Progenitor cell of endocrine pancreas (in vitro differentiated cells): ENCODE results near the gene RPL13. TPM values are rescaled to one million over a fixed set of nuclear protein-coding genes. Genes with fewer than 3 reads are reported as not detected.

Experiments
- DNase-seq: peaks from one replicate; pipeline ENCODE4 v3.0.0; 2021; ENCODE audit warnings: low spot score; ENCODE audit not compliant: unreplicated experiment
- H3K27ac Mint-ChIP-seq: 2 replicates; pipeline ENCODE4 v1.8.0; 2021; ENCODE audit warnings: mild to moderate bottlenecking, moderate library complexity, mixed read lengths
- H3K27me3 Mint-ChIP-seq: 2 replicates; pipeline ENCODE4 v1.8.0; 2021; ENCODE audit warnings: mixed read lengths
- H3K36me3 Mint-ChIP-seq: 2 replicates; pipeline ENCODE4 v1.8.0; 2022; ENCODE audit warnings: mixed read lengths; ENCODE audit not compliant: insufficient read depth
- H3K4me1 Mint-ChIP-seq: 2 replicates; pipeline ENCODE4 v1.8.0; 2021; ENCODE audit warnings: low read depth, mixed read lengths
- H3K4me3 Mint-ChIP-seq: 2 replicates; pipeline ENCODE4 v1.8.0; 2021; ENCODE audit warnings: low read depth, mild to moderate bottlenecking, moderate library complexity, mixed read lengths
- H3K9me3 Mint-ChIP-seq: 2 replicates; pipeline ENCODE4 v1.8.0; 2021; ENCODE audit warnings: low read depth, mixed read lengths
- total RNA-seq: library from RNA; stranded (reverse); gene quantifications from 2 replicates; pipeline ENCODE4 v1.2.1, GENCODE V29; 2021
- TF ChIP-seq, protein P1 (sequence below): fragments of 200-600 bp; sonication (generic); IDR thresholded peaks from one replicate; pipeline ENCODE4 v1.5.0; 2021; ENCODE audit warnings: antibody characterized with exemption, mild to moderate bottlenecking; ENCODE audit not compliant: unreplicated experiment

Gene RPL13
- total RNA-seq, 1 donor from 2014 or later, result 1,643 TPM

DNA sequence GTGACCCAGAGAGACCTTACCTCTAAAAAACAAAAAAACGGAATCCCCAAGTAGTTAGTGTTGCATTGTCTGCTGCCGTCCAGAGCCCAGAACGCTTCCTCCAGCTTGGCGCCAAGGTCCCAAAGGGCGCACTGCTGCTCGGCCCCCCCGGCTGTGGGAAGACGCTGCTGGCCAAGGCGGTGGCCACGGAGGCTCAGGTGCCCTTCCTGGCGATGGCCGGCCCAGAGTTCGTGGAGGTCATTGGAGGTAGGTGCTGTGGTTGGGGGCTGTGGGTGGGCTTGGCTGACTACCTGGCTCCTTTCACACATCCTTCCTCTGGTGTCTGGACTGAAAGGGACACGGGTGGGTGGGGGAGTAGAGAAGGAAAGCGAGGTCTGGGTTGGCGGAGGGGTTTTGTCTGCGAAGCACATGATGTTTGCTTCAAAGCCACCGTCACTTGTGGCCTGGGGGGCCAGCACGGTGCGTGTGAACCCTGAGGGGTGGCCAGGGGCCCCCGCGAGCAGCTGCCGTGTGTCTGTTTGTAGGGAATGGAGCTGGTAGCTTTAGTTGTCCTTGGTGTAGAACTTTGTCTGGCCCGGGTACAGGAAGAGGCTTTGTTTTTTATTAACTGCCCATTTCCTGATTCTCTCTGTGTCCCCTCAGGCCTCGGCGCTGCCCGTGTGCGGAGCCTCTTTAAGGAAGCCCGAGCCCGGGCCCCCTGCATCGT is 28.5 kb upstream of the RPL13 start:
- Mint-ChIP-seq H3K4me1 (no peaks in the 10 kb centered on the region), H3K9me3 (no peaks in the 10 kb centered on the region), H3K27me3 (no peaks in the 10 kb centered on the region), H3K4me3 (no peak overlapping the region), H3K36me3 (peaks cover 28% of the 10 kb centered on the region), H3K27ac (no peak overlapping the region)
- TF ChIP-seq, protein P1, sequence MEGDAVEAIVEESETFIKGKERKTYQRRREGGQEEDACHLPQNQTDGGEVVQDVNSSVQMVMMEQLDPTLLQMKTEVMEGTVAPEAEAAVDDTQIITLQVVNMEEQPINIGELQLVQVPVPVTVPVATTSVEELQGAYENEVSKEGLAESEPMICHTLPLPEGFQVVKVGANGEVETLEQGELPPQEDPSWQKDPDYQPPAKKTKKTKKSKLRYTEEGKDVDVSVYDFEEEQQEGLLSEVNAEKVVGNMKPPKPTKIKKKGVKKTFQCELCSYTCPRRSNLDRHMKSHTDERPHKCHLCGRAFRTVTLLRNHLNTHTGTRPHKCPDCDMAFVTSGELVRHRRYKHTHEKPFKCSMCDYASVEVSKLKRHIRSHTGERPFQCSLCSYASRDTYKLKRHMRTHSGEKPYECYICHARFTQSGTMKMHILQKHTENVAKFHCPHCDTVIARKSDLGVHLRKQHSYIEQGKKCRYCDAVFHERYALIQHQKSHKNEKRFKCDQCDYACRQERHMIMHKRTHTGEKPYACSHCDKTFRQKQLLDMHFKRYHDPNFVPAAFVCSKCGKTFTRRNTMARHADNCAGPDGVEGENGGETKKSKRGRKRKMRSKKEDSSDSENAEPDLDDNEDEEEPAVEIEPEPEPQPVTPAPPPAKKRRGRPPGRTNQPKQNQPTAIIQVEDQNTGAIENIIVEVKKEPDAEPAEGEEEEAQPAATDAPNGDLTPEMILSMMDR, result no peak
- no peak for DNase-seq

DNA sequence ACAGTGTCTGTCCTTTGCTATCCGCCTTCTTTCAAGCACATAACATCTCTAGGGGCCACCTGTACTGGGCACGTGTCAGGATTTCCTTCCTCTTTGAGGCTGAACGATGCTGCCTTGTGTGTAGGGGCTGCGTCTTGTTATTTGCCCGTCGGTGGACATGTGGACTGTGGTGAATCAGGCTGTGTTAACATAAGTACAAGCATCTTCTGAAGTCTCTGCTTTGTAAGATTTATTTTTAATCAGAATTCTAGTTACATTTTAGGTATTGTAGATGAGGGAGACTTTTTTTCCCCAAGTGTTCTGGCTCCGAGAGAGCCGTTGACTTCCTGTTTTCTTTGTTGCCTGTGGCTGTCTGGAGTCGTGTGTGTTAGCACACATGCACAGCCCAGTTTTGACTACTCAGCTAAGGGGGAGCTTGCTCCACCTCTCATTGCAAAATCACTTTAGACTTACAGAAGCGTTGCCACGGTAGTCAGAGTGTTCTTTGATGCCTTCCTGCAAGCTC is 26.2 kb upstream of the RPL13 start:
- no peaks in the 10 kb centered on the region for H3K4me1 Mint-ChIP-seq
- no peaks in the 10 kb centered on the region for H3K27me3 Mint-ChIP-seq
- no peak overlapping the region for H3K4me3 Mint-ChIP-seq
- H3K36me3 Mint-ChIP-seq, result peaks cover 22% of the 10 kb centered on the region
- TF ChIP-seq, protein P1, result no peak
- no peak for DNase-seq
- H3K27ac Mint-ChIP-seq, result peak overlapping the region; percentile 42
- H3K9me3 Mint-ChIP-seq, result no peaks in the 10 kb centered on the region

DNA sequence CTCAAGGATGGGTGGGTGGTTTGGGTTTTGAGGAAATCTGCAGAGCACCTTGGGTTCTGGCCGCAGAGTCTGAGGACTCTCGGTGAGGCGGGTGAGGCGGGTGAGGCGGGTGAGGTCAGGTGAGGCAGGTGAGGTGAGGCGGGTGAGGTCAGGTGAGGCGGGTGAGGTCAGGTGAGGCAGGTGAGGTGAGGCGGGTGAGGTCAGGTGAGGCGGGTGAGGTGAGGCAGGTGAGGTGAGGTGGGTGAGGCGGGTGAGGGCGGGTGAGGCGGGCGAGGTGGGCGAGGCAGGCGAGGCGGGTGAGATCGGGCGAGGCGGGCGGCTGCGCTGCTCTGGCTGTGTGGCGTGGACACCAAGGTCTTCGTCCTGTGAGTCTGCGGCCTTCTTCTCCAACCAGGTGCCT is 24.1 kb upstream of the RPL13 start:
- TF ChIP-seq, protein P1, result no peak
- Mint-ChIP-seq H3K4me1 (no peaks in the 10 kb centered on the region), H3K9me3 (no peaks in the 10 kb centered on the region), H3K27ac (no peak overlapping the region), H3K36me3 (peaks cover 23% of the 10 kb centered on the region), H3K4me3 (no peak overlapping the region), H3K27me3 (no peaks in the 10 kb centered on the region)
- DNase-seq, result no peak

DNA sequence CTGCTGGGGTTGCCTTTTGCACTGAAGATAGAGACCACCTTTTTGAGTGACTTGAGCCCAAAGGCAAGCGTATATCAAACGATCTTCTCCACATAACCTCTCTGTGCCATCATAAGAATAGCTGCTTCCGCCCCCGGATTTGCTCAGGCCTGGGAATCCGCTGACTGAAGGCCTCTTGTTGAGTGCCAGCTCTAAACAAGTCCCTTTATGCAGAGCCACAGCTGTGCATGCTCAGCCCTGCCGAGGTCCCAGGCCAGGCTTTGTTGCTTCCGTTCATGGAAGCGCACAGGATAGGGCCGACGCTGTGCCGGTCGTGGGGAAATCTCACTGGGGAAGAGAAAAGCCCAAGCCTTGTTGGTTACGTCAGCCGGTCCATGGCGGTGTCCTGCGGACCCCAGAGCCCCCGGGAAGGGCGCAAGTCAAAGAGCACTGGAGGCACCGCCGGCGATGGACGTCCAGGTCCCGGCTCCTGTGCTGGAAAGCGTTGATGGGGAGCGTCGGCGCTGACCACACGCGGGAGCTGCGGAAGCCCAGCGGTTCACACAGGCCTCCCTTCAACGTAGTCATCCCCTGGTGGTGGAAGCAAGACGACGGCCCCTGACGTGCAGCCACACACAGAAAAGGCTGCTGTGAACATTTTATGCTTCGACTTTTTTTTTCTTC is 23.5 kb upstream of the RPL13 start:
- Mint-ChIP-seq H3K4me3 (no peak overlapping the region), H3K9me3 (no peaks in the 10 kb centered on the region), H3K4me1 (no peaks in the 10 kb centered on the region), H3K36me3 (peaks cover 23% of the 10 kb centered on the region), H3K27me3 (no peaks in the 10 kb centered on the region), H3K27ac (no peak overlapping the region)
- no peak for DNase-seq
- TF ChIP-seq, protein P1, result no peak

DNA sequence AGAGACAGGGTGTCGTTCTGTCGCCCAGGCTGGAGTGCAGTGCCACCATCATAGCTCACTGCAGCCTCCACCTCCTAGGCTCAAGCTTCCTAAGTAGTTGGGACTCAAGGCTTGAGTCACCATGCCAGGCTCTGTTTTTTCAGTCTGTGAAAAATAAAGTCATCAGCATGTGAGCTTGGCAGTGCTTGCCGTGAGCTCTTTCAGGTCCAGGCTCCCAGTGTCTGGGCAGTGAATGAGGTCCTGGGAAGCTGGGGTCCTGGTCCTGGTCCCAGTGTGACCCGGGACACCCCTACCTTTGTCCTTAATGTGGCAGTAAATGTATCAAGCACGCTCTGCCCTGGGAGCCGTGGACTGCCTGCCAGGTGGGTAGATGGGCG is 22.9 kb upstream of the RPL13 start:
- no peak overlapping the region for H3K4me3 Mint-ChIP-seq
- H3K36me3 Mint-ChIP-seq, result peaks cover 24% of the 10 kb centered on the region
- no peaks in the 10 kb centered on the region for H3K9me3 Mint-ChIP-seq
- no peaks in the 10 kb centered on the region for H3K4me1 Mint-ChIP-seq
- TF ChIP-seq, protein P1, result no peak
- no peak overlapping the region for H3K27ac Mint-ChIP-seq
- H3K27me3 Mint-ChIP-seq, result no peaks in the 10 kb centered on the region
- no peak for DNase-seq
